Effector CD8-positive, alpha-beta T cell (primary cell): Measurements from ENCODE around the gene RMI2.

Source experiments
- DNase-seq: peaks from one replicate; lab custom pipeline; 2025; lab: John Stamatoyannopoulos, UW

Gene RMI2

DNA sequence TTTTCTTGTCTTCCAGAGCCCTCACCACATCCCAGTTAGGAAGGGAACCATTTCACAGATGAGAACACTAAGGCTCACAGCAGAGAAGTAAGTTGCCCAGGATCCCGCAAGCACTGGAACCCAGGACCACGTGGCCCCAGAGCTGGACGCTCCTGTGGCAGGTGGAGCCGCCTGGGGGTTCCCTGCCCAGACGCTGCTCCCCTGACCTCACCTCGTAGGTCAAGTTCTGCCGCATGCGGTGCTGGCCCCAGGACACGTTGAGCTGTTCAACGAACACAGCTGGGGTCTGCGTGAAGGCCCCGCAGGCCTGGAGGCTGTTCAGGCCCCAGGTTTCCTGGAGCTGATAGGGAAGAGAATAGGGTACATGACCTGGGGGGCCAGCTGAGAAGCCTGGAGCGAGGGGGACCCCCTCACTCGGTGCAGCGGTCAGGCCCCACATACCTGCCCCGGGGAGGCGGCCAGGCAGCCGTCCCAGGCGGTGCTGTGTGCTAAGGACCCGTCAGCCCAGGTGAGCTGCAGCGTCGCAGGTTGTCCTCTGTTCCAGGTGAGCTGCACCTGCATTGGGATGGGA, 54.1 kb downstream of the RMI2 start:
- DNase-seq: no peak

DNA sequence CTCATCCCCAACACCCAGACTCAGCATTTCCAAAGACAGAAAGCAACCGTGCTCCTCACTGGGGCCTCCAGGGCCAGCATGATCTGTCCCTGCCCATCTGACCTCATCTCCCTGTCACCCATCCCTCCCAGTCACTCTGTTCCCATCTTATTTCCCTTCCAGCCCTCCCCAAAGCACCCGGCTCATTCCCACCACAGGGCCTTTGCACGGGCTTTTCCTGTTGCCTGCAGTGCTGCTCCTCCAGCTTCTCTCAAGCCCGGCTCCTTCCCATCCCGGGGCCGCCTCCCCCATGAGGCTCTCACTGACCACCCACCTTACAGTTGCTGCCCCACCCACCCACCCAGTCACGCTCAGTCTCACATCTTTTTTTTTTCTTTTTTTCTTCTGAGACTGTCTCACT, 54.8 kb downstream of the RMI2 start:
- no peak for DNase-seq
